ENCODE measurements around the gene SLC16A1.

Gene SLC16A1

GRCh38 chr1:112882271-112882744 is 73.7 kb downstream of the SLC16A1 start:
- DNase-seq (ENCODE audit: low spot score), result no peak

- DNase-seq (ENCODE audit: low spot score), result no peak
Measured at GRCh38 chr1:112881742-112882127, 74.3 kb downstream of the SLC16A1 start.

GRCh38 chr1:112879834-112880233 is 76.2 kb downstream of the SLC16A1 start:
- DNase-seq (ENCODE audit: low spot score), result no peak

- DNase-seq (ENCODE audit: low spot score), result no peak
Measured at GRCh38 chr1:112878321-112878720, 77.7 kb downstream of the SLC16A1 start.

- no peak for DNase-seq (ENCODE audit: low spot score)
Measured at GRCh38 chr1:112877750-112878149, 78.2 kb downstream of the SLC16A1 start.

GRCh38 chr1:112876315-112876714 is 79.7 kb downstream of the SLC16A1 start:
- DNase-seq (ENCODE audit: low spot score), result no peak

GRCh38 chr1:112872551-112872962 is 83.4 kb downstream of the SLC16A1 start:
- no peak for DNase-seq (ENCODE audit: low spot score)

GRCh38 chr1:112870887-112871646 is 84.9 kb downstream of the SLC16A1 start:
- no peak for DNase-seq (ENCODE audit: low spot score)

GRCh38 chr1:112869895-112870294 is 86.1 kb downstream of the SLC16A1 start:
- DNase-seq (ENCODE audit: low spot score), result no peak

GRCh38 chr1:112868191-112868590 is 87.8 kb downstream of the SLC16A1 start:
- DNase-seq (ENCODE audit: low spot score), result no peak

- DNase-seq (ENCODE audit: low spot score), result no peak
Measured at GRCh38 chr1:112866981-112867380, 89.0 kb downstream of the SLC16A1 start.

GRCh38 chr1:112866151-112866550 is 89.8 kb downstream of the SLC16A1 start:
- DNase-seq (ENCODE audit: low spot score), result no peak

- DNase-seq (ENCODE audit: low spot score), result no peak
Measured at GRCh38 chr1:112862753-112863426, 93.1 kb downstream of the SLC16A1 start.
